HUES64 (cell line): ENCODE data around the gene SLC23A3.

Experiments used
- H3K27ac ChIP-seq: 2 replicates; pipeline ENCODE4 v1.7.0; 2013; ENCODE audit warnings: low read depth, low read length, inconsistent platforms
- H3K27me3 ChIP-seq: 2 replicates; pipeline ENCODE4 v1.6.1; 2013; ENCODE audit warnings: mild to moderate bottlenecking, low read length; ENCODE audit not compliant: insufficient read depth
- H3K36me3 ChIP-seq: 2 replicates; pipeline ENCODE4 v1.6.1; 2013; ENCODE audit warnings: mild to moderate bottlenecking, low read length; ENCODE audit not compliant: insufficient read depth
- H3K4me1 ChIP-seq: 2 replicates; pipeline ENCODE4 v1.6.1; 2013; ENCODE audit warnings: mild to moderate bottlenecking, low read length, moderate library complexity; ENCODE audit not compliant: insufficient read depth
- H3K4me3 ChIP-seq: 2 replicates; pipeline ENCODE4 v1.5.1; 2013; ENCODE audit warnings: mild to moderate bottlenecking, low read length, moderate library complexity
- H3K9ac ChIP-seq: 2 replicates; pipeline ENCODE4 v1.6.1; 2013; ENCODE audit warnings: mild to moderate bottlenecking, low read depth, low read length
- H3K9me3 ChIP-seq: 2 replicates; pipeline ENCODE4 v1.6.1; 2013; ENCODE audit warnings: low read depth, low read length; ENCODE audit not compliant: insufficient read depth
- WGBS: fragments of 150-250, 120-280 bp; methylation state at CpG from one replicate; pipeline ENCODE4 v1.1.7; 2013; ENCODE audit warnings: missing lambda C conversion rate; 5-methylcytosine and 5-hydroxymethylcytosine counted together

Gene SLC23A3

DNA sequence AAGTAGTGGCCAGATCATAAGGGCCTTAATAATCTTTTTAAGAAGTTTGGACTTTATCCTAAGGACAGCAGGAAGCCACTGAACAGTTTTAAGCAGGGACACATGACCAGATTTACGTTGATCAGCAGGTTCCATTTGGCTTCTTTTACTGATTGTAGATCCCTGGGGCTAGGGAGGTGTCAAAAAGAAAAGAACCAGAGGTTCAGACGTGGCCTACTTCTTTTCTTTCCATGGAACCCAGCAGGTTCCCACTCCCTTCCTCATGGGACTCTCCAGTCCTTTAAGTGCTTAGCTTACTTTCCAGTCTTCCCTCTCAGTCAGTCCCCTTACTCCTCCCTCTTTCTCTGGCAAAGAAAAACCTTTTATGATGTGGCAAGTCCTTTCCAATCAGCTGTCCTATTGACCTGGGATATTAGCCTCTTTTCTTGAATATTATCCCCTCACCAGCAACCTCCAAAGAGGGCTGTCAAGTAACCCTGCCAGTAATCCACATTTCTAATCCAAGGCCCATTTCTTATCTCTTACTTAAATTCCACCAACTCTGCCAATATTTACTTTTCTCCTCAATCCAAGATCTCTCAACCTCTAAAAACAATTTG lies 42.7 kb downstream of the SLC23A3 start:
- no peaks in the 10 kb centered on the region for H3K36me3 ChIP-seq
- no peaks in the 10 kb centered on the region for H3K27me3 ChIP-seq
- H3K4me3 ChIP-seq, result no peak overlapping the region
- no peaks in the 10 kb centered on the region for H3K9me3 ChIP-seq
- H3K4me1 ChIP-seq, result no peaks in the 10 kb centered on the region; the same call in 1 of the 2 replicates
- no peak overlapping the region; the same call in 1 of the 2 replicates for H3K9ac ChIP-seq
- WGBS, result 65% methylated on average over 2 of the region's 2 CpGs
- H3K27ac ChIP-seq, result no peak overlapping the region

GRCh38 chr2:219126555-219126954 lies 43.3 kb downstream of the SLC23A3 start:
- WGBS, result 92% methylated on average over 3 of the region's 3 CpGs
- Histone ChIP-seq H3K27me3 (no peaks in the 10 kb centered on the region), H3K9ac (no peak overlapping the region), H3K27ac (no peak overlapping the region), H3K4me1 (no peaks in the 10 kb centered on the region; the same call in 1 of the 2 replicates), H3K36me3 (no peaks in the 10 kb centered on the region), H3K9me3 (no peaks in the 10 kb centered on the region), H3K4me3 (no peak overlapping the region)

GRCh38 chr2:219125886-219126270 lies 44.0 kb downstream of the SLC23A3 start:
- H3K9ac ChIP-seq, result no peak overlapping the region
- no peaks in the 10 kb centered on the region for H3K27me3 ChIP-seq
- WGBS, result no CpG with 5 or more reads among the region's 1 CpG
- H3K36me3 ChIP-seq, result no peaks in the 10 kb centered on the region
- H3K9me3 ChIP-seq, result no peaks in the 10 kb centered on the region
- no peak overlapping the region for H3K4me3 ChIP-seq
- no peaks in the 10 kb centered on the region; the same call in 1 of the 2 replicates for H3K4me1 ChIP-seq
- H3K27ac ChIP-seq, result no peak overlapping the region

- H3K4me3 ChIP-seq, result no peak overlapping the region
- no peaks in the 10 kb centered on the region for H3K27me3 ChIP-seq
- no peaks in the 10 kb centered on the region for H3K36me3 ChIP-seq
- H3K9ac ChIP-seq, result no peak overlapping the region
- no peak overlapping the region for H3K27ac ChIP-seq
- H3K4me1 ChIP-seq, result no peaks in the 10 kb centered on the region; the same call in 1 of the 2 replicates
- WGBS, result 83% methylated on average over 10 of the region's 10 CpGs
- no peaks in the 10 kb centered on the region for H3K9me3 ChIP-seq
Observed at GRCh38 chr2:219125225-219125885, 44.5 kb downstream of the SLC23A3 start.

- Histone ChIP-seq H3K9ac (no peak overlapping the region), H3K9me3 (no peaks in the 10 kb centered on the region), H3K4me1 (no peaks in the 10 kb centered on the region; the same call in 1 of the 2 replicates), H3K27ac (no peak overlapping the region), H3K27me3 (no peaks in the 10 kb centered on the region), H3K4me3 (no peak overlapping the region), H3K36me3 (no peaks in the 10 kb centered on the region)
- WGBS, result 91% methylated on average over 4 of the region's 4 CpGs
Observed at GRCh38 chr2:219124381-219125110, 45.3 kb downstream of the SLC23A3 start.

GRCh38 chr2:219123356-219124135 lies 46.3 kb downstream of the SLC23A3 start:
- 95% methylated on average over 7 of the region's 8 CpGs for WGBS
- no peaks in the 10 kb centered on the region for H3K9me3 ChIP-seq
- no peak overlapping the region for H3K9ac ChIP-seq
- H3K36me3 ChIP-seq, result no peaks in the 10 kb centered on the region
- H3K4me3 ChIP-seq, result no peak overlapping the region
- peaks cover 2% of the 10 kb centered on the region for H3K4me1 ChIP-seq
- H3K27ac ChIP-seq, result no peak overlapping the region
- no peaks in the 10 kb centered on the region for H3K27me3 ChIP-seq

DNA sequence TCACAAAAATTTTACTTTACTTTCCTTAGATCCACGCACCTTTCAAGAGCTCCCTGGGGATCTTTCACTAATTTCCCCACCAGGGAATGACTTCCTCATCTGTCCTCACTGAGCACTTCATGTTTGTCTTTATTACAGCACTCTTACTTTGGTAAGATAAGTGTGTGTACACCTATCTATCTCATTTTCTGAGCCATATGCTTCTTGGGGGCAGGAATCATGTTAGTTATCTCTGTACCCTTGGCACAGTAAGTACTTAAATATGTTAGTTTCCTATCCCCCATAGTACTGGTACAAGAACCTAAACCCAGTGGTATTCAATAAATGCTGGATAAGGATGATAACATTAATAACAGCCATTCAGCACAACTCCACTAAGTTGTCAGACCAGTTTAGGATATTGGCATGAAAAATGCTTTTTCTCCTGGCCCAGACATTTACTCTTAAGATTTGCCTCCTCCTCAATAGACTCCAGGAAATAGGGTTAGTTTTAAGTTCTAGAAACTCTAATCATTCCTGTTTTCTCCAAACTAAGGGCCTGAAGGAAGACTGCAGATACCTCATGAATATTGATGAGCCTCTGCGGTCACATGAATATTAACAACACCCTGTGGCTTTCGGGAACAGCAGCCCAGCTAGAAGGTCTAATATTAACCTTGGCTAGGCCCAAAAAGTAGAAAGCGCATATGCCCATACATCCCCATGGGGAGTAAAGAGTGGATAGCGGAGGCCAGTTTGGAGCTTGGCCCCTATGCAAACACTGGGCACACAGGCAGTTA lies 47.4 kb downstream of the SLC23A3 start:
- Histone ChIP-seq H3K4me1 (peaks cover 3% of the 10 kb centered on the region), H3K9me3 (no peaks in the 10 kb centered on the region), H3K4me3 (no peak overlapping the region), H3K27ac (no peak overlapping the region), H3K9ac (no peak overlapping the region), H3K36me3 (no peaks in the 10 kb centered on the region), H3K27me3 (no peaks in the 10 kb centered on the region)
- 93% methylated on average over 5 of the region's 5 CpGs for WGBS

GRCh38 chr2:219120082-219120481 lies 49.7 kb downstream of the SLC23A3 start:
- H3K27me3 ChIP-seq, result no peaks in the 10 kb centered on the region
- H3K9me3 ChIP-seq, result no peaks in the 10 kb centered on the region
- H3K4me3 ChIP-seq, result no peak overlapping the region
- H3K27ac ChIP-seq, result no peak overlapping the region
- peaks cover 3% of the 10 kb centered on the region for H3K4me1 ChIP-seq
- H3K36me3 ChIP-seq, result no peaks in the 10 kb centered on the region
- H3K9ac ChIP-seq, result no peak overlapping the region

- WGBS, result 65% methylated on average over 7 of the region's 7 CpGs
- H3K9ac ChIP-seq, result no peak overlapping the region
Observed at GRCh38 chr2:219119422-219120043, 50.3 kb downstream of the SLC23A3 start.

DNA sequence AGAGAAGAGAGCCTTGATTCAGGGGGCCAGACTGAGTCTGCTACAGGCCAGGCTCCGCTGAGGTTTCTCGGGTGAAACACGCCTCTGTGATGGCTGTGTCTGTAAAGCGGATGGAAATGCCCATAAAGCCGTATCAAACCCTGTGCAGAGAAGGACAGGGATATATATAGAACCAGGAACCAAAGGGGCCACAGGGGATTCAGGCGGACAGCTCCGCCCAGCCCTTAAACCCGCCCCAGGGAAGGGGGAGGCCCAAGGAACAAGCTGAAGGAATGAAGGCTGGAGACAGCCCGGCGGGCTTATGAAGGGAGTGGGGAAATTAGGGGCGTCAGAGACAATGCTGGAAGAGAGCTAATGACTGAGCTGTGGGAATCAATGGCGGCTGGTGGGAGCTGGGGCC lies 51.3 kb downstream of the SLC23A3 start:
- Histone ChIP-seq H3K27me3 (no peaks in the 10 kb centered on the region), H3K9me3 (no peaks in the 10 kb centered on the region), H3K4me1 (peaks cover 3% of the 10 kb centered on the region), H3K36me3 (no peaks in the 10 kb centered on the region), H3K9ac (no peak overlapping the region), H3K27ac (no peak overlapping the region), H3K4me3 (no peak overlapping the region)
- WGBS, result 81% methylated on average over 12 of the region's 12 CpGs

More at GRCh38 chr2:219119422-219120043, 50.3 kb downstream of the SLC23A3 start:
- Histone ChIP-seq H3K27ac (no peak overlapping the region), H3K27me3 (no peaks in the 10 kb centered on the region), H3K4me1 (peaks cover 3% of the 10 kb centered on the region), H3K36me3 (no peaks in the 10 kb centered on the region), H3K4me3 (no peak overlapping the region), H3K9me3 (no peaks in the 10 kb centered on the region)
